IMR-90 (cell line): ENCODE data around the gene MOB3B.

Experiments
- BHLHE40 ChIP-seq: fragments of 150-350 bp; IDR thresholded peaks from 2 replicates; pipeline ENCODE4 v1.6.1; 2016; ENCODE audit warnings: mild to moderate bottlenecking, low read depth, low read length
- CEBPB ChIP-seq: IDR thresholded peaks from 2 replicates; pipeline ENCODE4 v1.6.1; 2012; ENCODE audit warnings: low read depth, low read length, improper control_type of control experiment
- CHD1 ChIP-seq: IDR thresholded peaks from 2 replicates; pipeline ENCODE4 v1.6.1; 2012; ENCODE audit warnings: low read depth, low read length, improper control_type of control experiment
- CTCF ChIP-seq: conservative IDR thresholded peaks from 2 replicates; pipeline ENCODE4 v1.5.1; 2012; ENCODE audit warnings: mild to moderate bottlenecking, low read depth, low read length, improper control_type of control experiment
- ELK1 ChIP-seq: fragments of 150-350 bp; IDR thresholded peaks from 2 replicates; pipeline ENCODE4 v1.6.1; 2016; ENCODE audit warnings: low read depth, mild to moderate bottlenecking, low read length, moderate library complexity, borderline replicate concordance
- FOS ChIP-seq: fragments of 150-350 bp; IDR thresholded peaks from 2 replicates; pipeline ENCODE4 v1.6.1; 2016; ENCODE audit warnings: low read depth, low read length
- MAFK ChIP-seq: IDR thresholded peaks from 2 replicates; pipeline ENCODE4 v1.6.1; 2012; ENCODE audit warnings: low read depth, low read length, improper control_type of control experiment
- MAZ ChIP-seq: IDR thresholded peaks from 2 replicates; pipeline ENCODE4 v1.6.1; 2012; ENCODE audit warnings: low read depth, mild to moderate bottlenecking, low read length, improper control_type of control experiment, moderate library complexity, borderline replicate concordance
- MXI1 ChIP-seq: IDR thresholded peaks from 2 replicates; pipeline ENCODE4 v1.6.1; 2012; ENCODE audit warnings: low read depth, mild to moderate bottlenecking, low read length, moderate library complexity, borderline replicate concordance
- NFE2L2 ChIP-seq: fragments of 150-350 bp; IDR thresholded peaks from 2 replicates; pipeline ENCODE4 v1.6.1; 2016; ENCODE audit warnings: low read depth, mild to moderate bottlenecking, low read length
- POLR2A ChIP-seq: IDR thresholded peaks from 2 replicates; pipeline ENCODE4 v1.6.1; 2012; ENCODE audit warnings: mild to moderate bottlenecking, low read depth, low read length
- RAD21 ChIP-seq: IDR thresholded peaks from 2 replicates; pipeline ENCODE4 v1.6.1; 2012; ENCODE audit warnings: low read length, improper control_type of control experiment
- RFX5 ChIP-seq: IDR thresholded peaks from 2 replicates; pipeline ENCODE4 v1.8.0; 2012; ENCODE audit warnings: low read depth, mild to moderate bottlenecking, low read length, moderate library complexity
- USF2 ChIP-seq: fragments of 150-350 bp; IDR thresholded peaks from 2 replicates; pipeline ENCODE4 v1.6.1; 2017; ENCODE audit warnings: mild to moderate bottlenecking, antibody characterized with exemption, low read length, low read depth

- TF ChIP-seq CTCF: no peak
- no peak for TF ChIP-seq CEBPB
- TF ChIP-seq MAZ: no peak
- no peak for TF ChIP-seq POLR2A
- TF ChIP-seq CHD1: no peak
- no peak for TF ChIP-seq RAD21
- no peak for TF ChIP-seq BHLHE40
- TF ChIP-seq RFX5: no peak
- no peak for TF ChIP-seq USF2
- no peak for TF ChIP-seq MXI1
- TF ChIP-seq ELK1: no peak
- TF ChIP-seq MAFK: no peak
- no peak for TF ChIP-seq FOS
- TF ChIP-seq NFE2L2: no peak
Measured at GRCh38 chr9:27311184-27311583, 218.4 kb downstream of the MOB3B start.
